GM21619 (cell line): ENCODE data around the gene IGFBP7.

Experiments used
- ATAC-seq: cut with Tn5 transposase; IDR thresholded peaks from one replicate; pipeline ENCODE4 v1.9.1; 2021; ENCODE audit not compliant: unreplicated experiment

IGFBP7 gene

DNA sequence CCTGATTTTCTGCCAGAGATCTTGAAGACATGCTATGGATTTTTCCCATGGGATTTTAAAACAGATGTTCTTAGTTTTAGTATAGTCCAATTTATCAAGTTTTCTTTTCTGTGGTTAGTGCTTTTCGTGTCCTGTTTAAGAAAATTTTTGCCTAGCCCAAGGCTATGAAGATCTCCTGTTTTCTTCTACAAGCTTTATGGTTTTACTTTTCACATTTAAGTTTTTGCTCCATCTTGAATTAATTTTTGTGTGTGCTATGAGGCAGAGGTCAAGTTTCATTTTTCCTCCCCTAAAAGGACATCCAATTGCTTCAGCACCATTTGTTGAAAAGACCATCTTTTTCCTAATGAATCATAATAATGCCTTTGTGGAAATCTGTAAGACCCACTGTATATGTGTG, 65.9 kb downstream of the IGFBP7 start:
- ATAC-seq = no peak

DNA sequence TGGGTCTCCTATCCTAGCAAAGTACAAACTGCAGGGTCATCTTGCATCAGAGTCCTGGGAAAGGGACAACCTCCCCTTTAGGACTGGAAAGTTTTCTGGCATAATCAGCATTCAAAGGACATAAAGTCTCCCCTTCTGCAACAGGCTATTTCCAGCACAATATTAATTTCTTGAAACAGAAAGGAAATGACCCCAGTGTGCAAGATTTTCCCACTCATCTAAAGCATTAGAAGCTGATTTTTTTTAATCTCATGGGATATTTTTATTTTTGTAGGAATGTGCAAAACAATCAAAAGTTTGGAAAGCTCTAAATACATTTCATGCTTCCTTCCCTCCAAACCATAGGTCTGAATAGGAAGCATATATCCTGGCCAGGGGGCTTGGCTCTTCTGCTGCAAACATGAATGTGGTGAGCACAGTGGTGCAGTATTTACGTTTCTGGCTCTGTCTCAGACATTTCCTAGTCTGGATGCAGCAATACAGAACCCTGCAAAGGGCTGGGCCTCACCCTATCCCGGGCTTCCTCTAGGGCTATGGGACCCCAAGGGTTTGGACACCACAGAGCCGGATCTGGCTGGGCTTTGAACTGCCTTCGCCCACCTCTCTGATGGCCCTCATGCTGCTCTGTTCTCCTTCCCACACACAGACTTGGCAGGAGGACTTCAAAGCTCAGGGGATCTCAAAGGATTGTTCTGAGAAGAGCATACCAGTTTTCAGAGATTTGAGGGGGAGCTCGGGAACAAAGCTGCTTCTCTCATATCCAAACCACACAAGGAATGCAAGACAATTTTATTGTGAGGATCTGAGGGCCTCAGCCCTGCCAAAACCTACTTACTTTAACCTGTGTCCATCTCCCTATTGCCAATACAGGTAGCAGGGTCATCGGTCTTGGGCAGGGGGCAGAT, 66.6 kb downstream of the IGFBP7 start:
- ATAC-seq = no peak

GRCh38 chr4:57042711-57043169, 67.4 kb downstream of the IGFBP7 start:
- ATAC-seq = no peak

DNA sequence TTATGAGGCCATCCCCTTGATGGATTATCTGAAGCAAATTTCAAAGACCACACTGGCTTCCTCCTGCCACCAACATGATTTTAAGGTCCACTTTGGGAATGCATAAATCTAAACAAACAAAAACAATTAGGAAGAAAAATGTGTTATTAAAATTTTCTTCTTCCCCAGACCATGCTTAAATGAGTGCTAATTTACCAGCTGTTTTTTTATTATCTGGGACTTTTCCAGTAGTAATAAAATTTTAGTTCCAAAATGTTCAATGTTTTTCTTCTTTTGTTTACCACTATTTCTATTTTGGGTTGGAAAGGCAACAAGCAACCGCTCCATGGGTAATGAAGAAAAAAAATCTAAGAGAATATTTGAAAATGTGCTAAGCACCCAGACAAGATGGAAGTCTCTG, 69.2 kb downstream of the IGFBP7 start:
- no peak for ATAC-seq

GRCh38 chr4:57040510-57040909, 69.7 kb downstream of the IGFBP7 start:
- ATAC-seq = no peak

DNA sequence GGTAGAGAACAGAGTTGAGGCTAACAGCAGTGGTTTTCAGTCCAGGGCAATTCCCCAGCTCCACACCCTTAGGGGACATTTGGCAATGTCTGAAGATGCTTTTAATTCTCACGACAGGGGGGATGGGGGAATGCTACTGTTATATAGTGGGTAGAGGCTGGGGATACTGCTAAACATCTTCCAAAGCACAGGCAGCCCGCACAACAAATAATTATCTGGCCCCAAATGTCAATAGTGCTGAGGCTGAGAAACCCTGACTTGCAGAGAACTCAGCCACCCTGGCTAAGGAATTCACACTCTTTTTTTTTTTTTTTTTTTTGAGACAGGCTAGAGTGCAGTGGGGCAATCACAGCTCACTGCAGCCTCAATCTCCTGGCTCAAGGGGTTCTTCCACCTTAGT, 70.8 kb downstream of the IGFBP7 start:
- no peak for ATAC-seq

GRCh38 chr4:57037982-57038604, 72.1 kb downstream of the IGFBP7 start:
- peak; percentile 73 for ATAC-seq

GRCh38 chr4:57034520-57034919, 75.7 kb downstream of the IGFBP7 start:
- no peak for ATAC-seq

GRCh38 chr4:57023104-57023503, 87.1 kb downstream of the IGFBP7 start:
- no peak for ATAC-seq

DNA sequence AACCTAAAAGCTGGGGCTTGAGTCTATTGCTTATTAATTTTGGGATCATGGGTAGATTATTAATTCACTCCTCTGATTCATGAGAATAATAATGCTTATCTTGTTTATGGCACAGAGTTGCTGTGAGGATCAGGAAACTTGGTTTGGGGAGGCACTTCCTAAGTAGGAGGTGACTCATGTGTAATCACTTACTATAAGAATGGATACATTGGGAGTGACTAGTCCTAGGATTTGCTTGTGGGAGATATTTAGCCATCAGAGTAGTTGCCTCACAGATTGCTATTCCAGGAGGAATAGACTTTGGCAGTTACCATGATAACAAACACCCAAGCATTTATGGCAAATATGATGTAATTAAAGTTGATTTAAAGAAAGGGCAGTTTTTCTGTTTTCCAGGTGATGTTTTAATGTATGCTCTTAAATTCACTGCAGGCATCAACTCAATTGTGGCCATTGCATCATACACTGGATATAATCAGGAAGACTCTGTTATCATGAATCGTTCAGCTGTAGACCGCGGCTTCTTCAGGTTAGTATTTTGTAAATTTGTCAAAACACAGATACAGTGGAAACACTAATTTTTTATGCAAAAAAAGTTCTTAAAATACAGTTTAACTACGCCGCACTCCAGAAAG, 89.6 kb downstream of the IGFBP7 start:
- ATAC-seq = no peak

DNA sequence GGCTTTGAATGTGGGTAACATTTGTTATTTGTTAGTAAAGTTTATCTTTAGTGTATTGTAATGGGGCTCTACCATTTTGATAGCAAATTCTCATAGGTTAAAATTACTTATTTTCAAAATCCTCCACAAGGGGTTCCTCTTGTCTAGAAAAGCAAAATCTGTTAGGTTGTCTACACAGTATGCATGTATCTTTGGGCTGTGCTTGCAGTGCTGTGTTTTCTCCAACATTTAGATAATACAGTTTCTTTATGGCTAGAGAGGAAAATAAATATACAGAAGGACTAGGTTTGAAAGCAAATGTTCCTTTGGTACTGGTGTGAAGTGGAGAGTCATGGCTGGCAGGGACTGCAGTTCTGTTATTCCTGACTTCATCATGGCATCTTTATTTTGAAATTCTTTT, 91.2 kb downstream of the IGFBP7 start:
- no peak for ATAC-seq

DNA sequence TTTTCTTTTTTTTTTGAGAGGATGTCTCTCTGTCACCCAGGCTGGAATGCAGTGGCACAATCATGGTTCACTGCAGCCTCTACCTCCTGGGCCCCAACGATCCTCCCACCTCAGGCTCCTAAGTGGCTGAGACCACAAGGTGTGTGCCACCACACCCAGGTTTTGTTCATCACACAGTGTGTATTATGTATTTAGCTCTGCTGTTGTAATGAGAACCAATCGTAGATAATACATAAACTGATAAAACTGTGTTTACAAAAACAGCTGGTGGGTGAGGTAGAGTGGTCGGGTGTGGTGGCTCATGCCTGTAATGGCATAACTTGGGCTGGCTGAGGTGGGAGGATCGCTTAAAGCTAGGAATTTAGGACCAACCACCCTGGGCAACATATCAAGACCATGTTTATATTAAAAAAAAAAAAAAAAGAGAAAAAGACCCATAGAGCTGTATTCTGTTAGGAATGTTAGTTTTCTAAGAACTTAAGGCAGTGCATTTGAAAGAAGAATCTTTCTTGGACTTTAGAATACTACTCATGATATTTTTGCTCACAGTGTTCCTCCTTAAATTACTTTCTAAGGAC, 96.6 kb downstream of the IGFBP7 start:
- no peak for ATAC-seq

- no peak for ATAC-seq
Observed at GRCh38 chr4:56999751-57000150, 110.4 kb downstream of the IGFBP7 start.

GRCh38 chr4:56995525-56995924, 114.7 kb downstream of the IGFBP7 start:
- ATAC-seq = no peak

DNA sequence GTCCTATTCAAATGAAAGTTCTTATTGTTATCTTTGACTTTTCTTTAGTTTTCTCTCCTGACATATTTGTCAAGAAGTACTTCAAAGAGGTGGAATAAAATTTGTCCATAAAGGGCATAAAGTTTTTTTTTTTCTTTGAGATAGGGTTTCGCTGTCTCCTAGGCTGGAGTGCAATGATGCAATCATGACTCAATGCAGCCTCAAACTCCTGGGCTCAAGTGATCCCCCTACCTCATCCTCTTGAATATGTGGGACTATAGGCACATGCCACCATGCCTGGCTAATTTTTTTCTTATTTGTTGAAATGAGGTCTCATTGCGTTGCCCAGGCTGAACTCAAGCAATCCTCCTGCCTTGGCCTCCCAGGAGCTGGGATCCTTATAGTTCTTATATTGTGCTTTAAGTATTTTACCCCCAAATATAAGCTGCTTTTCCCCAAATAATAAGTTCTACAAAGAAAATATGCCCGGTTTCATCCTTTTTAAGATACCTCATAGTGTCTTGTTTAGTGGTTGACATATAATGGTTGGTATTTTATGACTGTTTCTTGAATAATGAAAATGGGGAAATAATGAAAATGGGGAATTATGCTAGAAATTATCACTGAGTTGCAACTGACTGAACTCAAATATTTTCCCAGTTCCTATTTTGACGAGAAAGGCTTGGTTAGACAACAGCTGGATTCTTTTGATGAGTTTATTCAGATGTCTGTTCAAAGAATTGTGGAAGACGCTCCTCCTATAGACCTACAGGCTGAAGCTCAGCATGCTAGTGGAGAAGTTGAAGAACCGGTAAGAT, 119.9 kb downstream of the IGFBP7 start:
- no peak for ATAC-seq

- no peak for ATAC-seq
Observed at GRCh38 chr4:56986952-56987351, 123.2 kb downstream of the IGFBP7 start.

DNA sequence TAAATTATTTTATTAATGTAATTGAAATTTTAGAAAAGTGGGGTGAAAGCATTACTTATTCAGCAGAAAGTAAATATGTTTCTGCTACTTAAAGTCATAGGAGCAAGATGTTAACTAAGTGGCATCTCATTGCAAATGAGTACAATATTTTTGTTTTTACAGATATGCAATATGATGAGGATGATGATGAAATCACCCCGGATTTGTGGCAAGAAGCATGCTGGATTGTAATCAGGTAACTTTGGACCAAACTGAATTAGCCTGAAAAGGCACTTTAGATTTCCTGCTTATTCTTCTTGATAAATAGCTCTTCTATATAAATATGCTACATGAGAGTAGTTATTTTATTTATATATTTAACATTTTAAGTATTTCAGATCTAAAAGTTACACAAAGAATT, 124.0 kb downstream of the IGFBP7 start:
- no peak for ATAC-seq

GRCh38 chr4:56981795-56982201, 128.4 kb downstream of the IGFBP7 start:
- no peak for ATAC-seq
